Neuron (in vitro differentiated cells): ENCODE results near the gene CLASRP.

Experiments
- H2AFZ ChIP-seq: one replicate; pipeline ENCODE4 v1.6.1; 2013; ENCODE audit warnings: low read depth, mild to moderate bottlenecking, inconsistent platforms, low read length, moderate library complexity
- H3K27me3 ChIP-seq: one replicate; pipeline ENCODE4 v1.6.1; 2013; ENCODE audit warnings: low read length; ENCODE audit not compliant: insufficient read depth
- H3K36me3 ChIP-seq: one replicate; pipeline ENCODE4 v1.6.1; 2013; ENCODE audit warnings: low read length; ENCODE audit not compliant: insufficient read depth
- H3K4me1 ChIP-seq: one replicate; pipeline ENCODE4 v1.6.1; 2013; ENCODE audit warnings: low read length; ENCODE audit not compliant: insufficient read depth
- H3K4me3 ChIP-seq: 2 replicates; pipeline ENCODE4 v1.5.1; 2013; ENCODE audit warnings: mild to moderate bottlenecking, low read length, moderate library complexity
- H3K9me3 ChIP-seq: one replicate; pipeline ENCODE4 v1.6.1; 2013; ENCODE audit warnings: low read length

CLASRP gene

GRCh38 chr19:45074744-45075300 is 36.0 kb downstream of the CLASRP start:
- peaks cover 17% of the 10 kb centered on the region for H3K36me3 ChIP-seq
- peaks cover 10% of the 10 kb centered on the region for H3K4me1 ChIP-seq
- peaks cover 4% of the 10 kb centered on the region for H3K27me3 ChIP-seq
- H2AFZ ChIP-seq, result no peak overlapping the region
- no peak overlapping the region for H3K4me3 ChIP-seq
- no peaks in the 10 kb centered on the region for H3K9me3 ChIP-seq

- H3K4me1 ChIP-seq, result peaks cover 16% of the 10 kb centered on the region
- peaks cover 4% of the 10 kb centered on the region for H3K27me3 ChIP-seq
- no peak overlapping the region for H3K4me3 ChIP-seq
- no peak overlapping the region for H2AFZ ChIP-seq
- no peaks in the 10 kb centered on the region for H3K9me3 ChIP-seq
- peaks cover 11% of the 10 kb centered on the region for H3K36me3 ChIP-seq
Measured at GRCh38 chr19:45075301-45076028, 36.6 kb downstream of the CLASRP start.

DNA sequence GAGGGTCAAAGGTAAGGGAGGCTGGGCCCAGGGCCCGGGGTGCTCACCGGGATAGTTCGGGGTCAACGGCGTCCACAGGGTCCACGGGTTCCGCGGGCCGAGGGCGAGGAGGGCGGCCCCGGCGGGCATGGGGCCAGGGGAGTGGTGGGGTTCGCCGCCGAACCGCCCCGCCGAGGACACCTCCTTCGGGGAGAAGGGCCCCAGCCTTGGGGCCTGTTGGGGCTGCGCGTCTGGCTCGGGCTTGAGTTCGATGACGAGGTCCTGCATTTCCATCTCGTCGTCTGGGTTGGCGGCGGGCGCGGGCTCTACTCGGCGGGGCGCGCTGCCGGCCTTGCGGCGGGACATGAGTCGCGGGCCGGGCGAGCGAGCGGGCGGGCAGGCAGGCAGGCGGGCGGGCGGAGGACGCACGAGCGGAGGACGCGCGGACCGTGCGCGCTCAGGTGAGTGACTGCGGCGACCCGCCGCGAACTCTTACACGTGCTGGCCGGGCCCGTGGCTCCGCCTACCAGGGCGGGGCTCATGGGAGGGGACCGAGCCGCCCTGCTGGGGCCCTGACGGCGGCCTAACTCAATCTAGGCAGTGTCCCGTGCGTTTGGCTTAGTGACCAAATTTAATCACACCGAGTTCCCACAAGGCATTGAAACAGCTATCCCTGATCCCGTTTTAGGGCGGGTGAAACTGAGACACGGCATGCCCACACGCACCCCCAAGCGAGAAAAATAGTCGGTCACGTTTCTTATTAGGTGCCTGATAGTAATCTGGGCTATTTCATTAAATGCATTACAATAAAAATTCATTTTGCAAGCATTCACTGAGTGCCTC is 37.4 kb downstream of the CLASRP start, which contains the start of gene ZNF296:
TSS of gene ZNF296 (minus strand) at position 450 of the 822 bp plus-strand sequence. CDS start at position 345, 105 bp downstream.
- Histone ChIP-seq H3K4me3 (peak within 1 kb of the TSS; percentile 22), H3K9me3 (no peaks in the 10 kb centered on the region), H2AFZ (no peak within 1 kb of the TSS)

DNA sequence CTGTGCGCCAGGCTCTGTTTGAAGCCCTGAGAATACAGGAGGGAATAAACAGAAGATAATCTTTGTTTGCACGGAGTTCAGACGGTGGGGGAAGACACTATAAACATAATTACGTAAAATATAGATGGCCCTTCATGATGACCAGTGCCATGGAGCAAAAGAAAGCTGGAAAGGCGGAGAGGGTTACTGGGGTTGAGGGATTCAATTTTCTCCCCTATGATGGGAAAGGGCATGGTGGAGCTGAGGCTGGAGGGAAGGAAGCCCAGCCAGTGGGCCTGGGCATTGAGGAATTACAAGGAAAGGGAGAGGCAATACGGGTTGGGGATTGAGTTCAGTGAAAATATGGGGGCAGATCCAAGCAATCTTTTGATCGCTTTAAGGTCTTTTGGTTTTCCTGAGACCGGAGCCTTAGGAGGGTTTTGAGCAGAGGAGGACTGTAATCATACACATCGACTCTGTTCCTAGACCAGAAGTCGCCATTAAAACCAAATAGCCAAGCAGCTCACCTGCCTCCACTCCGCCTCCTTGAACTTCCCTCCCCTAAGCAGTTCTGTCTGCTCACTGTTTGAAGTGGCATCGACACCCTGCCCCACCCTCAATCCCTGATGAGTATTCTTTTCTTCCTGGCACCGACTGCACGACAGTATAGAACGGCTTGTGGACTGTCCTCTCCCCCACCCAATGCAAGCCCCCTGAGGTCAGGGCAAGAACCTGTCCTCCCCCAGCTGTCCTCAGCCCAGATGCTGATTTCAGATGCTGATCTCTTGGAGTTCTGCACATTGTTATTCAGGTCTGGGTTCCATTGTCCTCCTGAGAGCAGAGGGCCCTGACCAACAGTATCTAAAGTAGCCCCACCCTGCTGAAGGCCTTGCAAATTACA is 38.2 kb downstream of the CLASRP start:
- peaks cover 4% of the 10 kb centered on the region for H3K36me3 ChIP-seq
- H2AFZ ChIP-seq, result no peak overlapping the region
- no peaks in the 10 kb centered on the region for H3K9me3 ChIP-seq
- H3K4me3 ChIP-seq, result no peak overlapping the region
- H3K4me1 ChIP-seq, result peaks cover 22% of the 10 kb centered on the region
- H3K27me3 ChIP-seq, result peaks cover 4% of the 10 kb centered on the region

More for the DNA sequence above, 37.4 kb downstream of the CLASRP start, which contains the start of gene ZNF296:
- Histone ChIP-seq H3K36me3 (peaks cover 5% of the 10 kb centered on the region), H3K27me3 (peaks cover 4% of the 10 kb centered on the region), H3K4me1 (peaks cover 22% of the 10 kb centered on the region)

DNA sequence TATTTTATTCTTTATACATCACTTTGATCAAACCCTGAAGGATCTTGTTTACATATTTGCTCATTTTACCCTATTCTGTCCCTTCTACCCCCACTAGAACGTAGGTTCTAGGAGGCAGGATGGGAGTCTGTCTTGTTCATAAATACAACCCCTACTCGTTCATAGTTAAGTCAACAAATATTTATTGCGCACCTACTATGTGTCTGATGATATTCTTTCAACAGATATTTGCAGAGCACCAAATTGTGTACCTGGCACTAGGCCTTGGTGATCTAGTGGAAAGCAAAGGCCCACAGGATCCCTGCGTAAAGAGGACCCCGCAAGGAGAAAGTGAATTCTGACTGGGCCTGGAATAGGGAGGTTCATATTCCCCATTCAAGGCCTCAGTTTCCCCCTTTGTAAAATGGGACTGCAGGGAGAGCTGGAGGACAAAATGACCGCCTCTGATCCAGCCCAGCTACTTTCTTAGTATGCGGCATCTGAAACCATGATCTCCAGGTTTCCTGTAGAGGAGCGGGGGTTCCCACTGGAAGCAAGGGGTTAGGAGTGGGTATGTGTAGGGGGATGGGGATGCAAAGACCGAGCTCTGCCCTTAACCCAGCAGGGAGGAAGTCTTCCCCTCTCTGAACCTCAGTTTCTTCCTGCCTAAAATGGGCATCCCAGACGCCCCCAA is 39.7 kb downstream of the CLASRP start:
- Histone ChIP-seq H3K4me3 (peak overlapping the region; percentile 99), H3K9me3 (no peaks in the 10 kb centered on the region), H3K36me3 (peaks cover 8% of the 10 kb centered on the region), H3K27me3 (peaks cover 4% of the 10 kb centered on the region), H2AFZ (peak overlapping the region; percentile 91), H3K4me1 (peaks cover 22% of the 10 kb centered on the region)

DNA sequence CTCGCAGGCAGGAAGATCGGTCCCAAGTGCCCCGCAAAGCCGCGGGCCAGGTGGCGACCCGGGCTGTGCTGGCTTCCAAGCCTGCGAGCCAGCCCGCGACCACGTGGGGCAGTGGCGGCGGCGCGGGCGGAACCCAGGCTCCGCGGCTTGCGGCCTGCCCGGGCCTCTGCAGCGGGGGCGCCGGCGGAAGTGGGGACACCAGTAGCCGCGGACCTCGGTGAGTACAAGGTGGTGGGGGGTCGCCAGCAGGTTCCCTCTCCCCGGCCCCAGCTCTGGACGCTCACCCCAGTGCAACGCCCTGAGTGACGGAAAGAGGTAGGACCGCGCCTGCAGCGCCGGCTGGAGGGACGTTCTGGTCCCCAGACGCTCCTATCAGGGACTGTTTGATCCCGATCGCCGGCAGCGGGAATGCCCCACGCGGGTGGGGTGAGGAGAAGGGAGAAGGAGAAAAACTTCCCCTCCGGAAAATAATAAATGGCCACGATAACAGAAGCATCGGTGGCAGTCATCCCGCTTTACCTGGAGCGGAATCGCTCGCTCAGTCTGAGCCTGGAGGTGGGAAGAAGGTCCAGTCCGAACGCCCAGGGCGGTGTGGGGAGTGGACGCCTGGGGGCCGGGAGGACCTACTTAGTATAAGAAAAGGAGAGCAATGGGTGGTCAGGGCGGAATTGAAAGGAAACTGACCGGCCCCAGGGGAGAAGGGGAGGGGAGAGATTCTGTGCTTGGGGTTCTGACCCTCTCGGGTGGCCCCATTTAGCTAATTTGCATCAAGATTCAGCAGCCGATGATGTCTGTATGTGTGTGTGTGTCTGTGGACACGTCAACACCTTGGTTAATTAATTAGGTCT is 40.4 kb downstream of the CLASRP start, which contains the start of gene GEMIN7:
TSS of gene GEMIN7 (plus strand) at position 198 of the 848 bp plus-strand sequence. CDS start 10,855 bp downstream, outside the sequence.
- Histone ChIP-seq H3K4me1 (peaks cover 22% of the 10 kb centered on the region), H2AFZ (peak within 1 kb of the TSS; percentile 91), H3K27me3 (peaks cover 4% of the 10 kb centered on the region), H3K4me3 (peak within 1 kb of the TSS; percentile 99), H3K36me3 (peaks cover 8% of the 10 kb centered on the region), H3K9me3 (no peaks in the 10 kb centered on the region)

- peak overlapping the region; percentile 91 for H2AFZ ChIP-seq
- H3K4me3 ChIP-seq, result peak overlapping the region; percentile 99
- H3K4me1 ChIP-seq, result peaks cover 22% of the 10 kb centered on the region
- H3K9me3 ChIP-seq, result no peaks in the 10 kb centered on the region
- peaks cover 4% of the 10 kb centered on the region for H3K27me3 ChIP-seq
- H3K36me3 ChIP-seq, result peaks cover 9% of the 10 kb centered on the region
Measured at GRCh38 chr19:45079911-45080370, 41.1 kb downstream of the CLASRP start.

GRCh38 chr19:45082170-45082569 is 43.3 kb downstream of the CLASRP start:
- Histone ChIP-seq H3K4me1 (peaks cover 22% of the 10 kb centered on the region), H3K27me3 (no peaks in the 10 kb centered on the region), H3K9me3 (no peaks in the 10 kb centered on the region), H3K36me3 (peaks cover 20% of the 10 kb centered on the region), H3K4me3 (no peak overlapping the region), H2AFZ (no peak overlapping the region)

GRCh38 chr19:45086480-45086879 is 47.6 kb downstream of the CLASRP start:
- Histone ChIP-seq H3K36me3 (peaks cover 36% of the 10 kb centered on the region), H3K27me3 (no peaks in the 10 kb centered on the region), H3K4me1 (peaks cover 8% of the 10 kb centered on the region), H3K4me3 (no peak overlapping the region), H2AFZ (no peak overlapping the region), H3K9me3 (no peaks in the 10 kb centered on the region)

GRCh38 chr19:45087531-45087930 is 48.7 kb downstream of the CLASRP start:
- no peaks in the 10 kb centered on the region for H3K27me3 ChIP-seq
- H2AFZ ChIP-seq, result no peak overlapping the region
- peaks cover 28% of the 10 kb centered on the region for H3K36me3 ChIP-seq
- peaks cover 8% of the 10 kb centered on the region for H3K4me1 ChIP-seq
- H3K4me3 ChIP-seq, result no peak overlapping the region
- H3K9me3 ChIP-seq, result no peaks in the 10 kb centered on the region

GRCh38 chr19:45090034-45090433 is 51.2 kb downstream of the CLASRP start:
- H3K27me3 ChIP-seq, result no peaks in the 10 kb centered on the region
- no peak overlapping the region for H3K4me3 ChIP-seq
- H3K9me3 ChIP-seq, result no peaks in the 10 kb centered on the region
- peaks cover 23% of the 10 kb centered on the region for H3K4me1 ChIP-seq
- H2AFZ ChIP-seq, result no peak overlapping the region
- H3K36me3 ChIP-seq, result peaks cover 27% of the 10 kb centered on the region
